ENCODE results near the gene AP3B1.

- TF ChIP-seq CTCF (IDR thresholded peaks at IDR 0.05) (no peak), POLR2A (IDR thresholded peaks at IDR 0.05) (no peak)
These were observed 59.2 kb downstream of the AP3B1 start for GRCh38 chr5:78235289-78235688.
